DND-41 (cell line): ENCODE measurements around the gene TMEM63B.

ENCODE experiments used
- EZH2 ChIP-seq: IDR thresholded peaks from 3 replicates; pipeline ENCODE4 v1.6.1; 2012; ENCODE audit warnings: borderline replicate concordance, low read depth, mild to moderate bottlenecking, moderate library complexity, low read length, inconsistent platforms; ENCODE audit not compliant: severe bottlenecking
- TF ChIP-seq, protein P1 (sequence below): IDR thresholded peaks from 2 replicates; pipeline ENCODE4 v1.5.1; 2012; ENCODE audit warnings: borderline replicate concordance, low read length, moderate library complexity, mild to moderate bottlenecking; ENCODE audit not compliant: poor library complexity, severe bottlenecking; ENCODE audit errors: extremely low read depth

DNA sequence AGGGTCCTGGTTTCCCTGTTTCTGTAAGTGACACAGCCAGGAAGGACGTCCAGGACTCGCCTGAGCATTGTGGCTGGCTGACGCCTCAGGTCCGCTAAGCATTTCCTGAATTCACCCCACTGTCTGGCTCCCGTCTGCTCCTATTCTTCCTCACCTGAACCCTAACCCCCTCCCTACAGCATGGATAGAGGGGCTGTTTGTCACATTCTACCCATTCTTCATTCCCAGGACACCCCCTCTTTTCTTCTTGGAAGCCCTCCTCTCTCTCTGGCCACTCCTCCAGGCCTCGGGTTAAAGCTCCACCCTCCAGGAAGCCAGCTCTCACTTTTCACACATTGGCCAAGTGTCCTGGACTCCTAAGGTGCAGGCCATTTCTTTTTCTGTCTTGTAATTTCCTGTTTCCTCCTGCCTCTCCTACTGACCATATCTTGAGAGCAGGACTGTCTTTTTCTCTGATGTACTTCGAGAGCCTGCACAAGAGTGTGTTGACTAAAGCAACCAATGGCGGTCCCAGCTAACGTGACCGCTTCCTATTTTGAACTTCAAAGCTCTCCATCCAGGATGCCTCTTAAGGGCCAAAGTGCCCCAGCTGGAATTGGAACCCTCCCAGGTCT lies 65.2 kb downstream of the TMEM63B start:
- TF ChIP-seq, protein P1, sequence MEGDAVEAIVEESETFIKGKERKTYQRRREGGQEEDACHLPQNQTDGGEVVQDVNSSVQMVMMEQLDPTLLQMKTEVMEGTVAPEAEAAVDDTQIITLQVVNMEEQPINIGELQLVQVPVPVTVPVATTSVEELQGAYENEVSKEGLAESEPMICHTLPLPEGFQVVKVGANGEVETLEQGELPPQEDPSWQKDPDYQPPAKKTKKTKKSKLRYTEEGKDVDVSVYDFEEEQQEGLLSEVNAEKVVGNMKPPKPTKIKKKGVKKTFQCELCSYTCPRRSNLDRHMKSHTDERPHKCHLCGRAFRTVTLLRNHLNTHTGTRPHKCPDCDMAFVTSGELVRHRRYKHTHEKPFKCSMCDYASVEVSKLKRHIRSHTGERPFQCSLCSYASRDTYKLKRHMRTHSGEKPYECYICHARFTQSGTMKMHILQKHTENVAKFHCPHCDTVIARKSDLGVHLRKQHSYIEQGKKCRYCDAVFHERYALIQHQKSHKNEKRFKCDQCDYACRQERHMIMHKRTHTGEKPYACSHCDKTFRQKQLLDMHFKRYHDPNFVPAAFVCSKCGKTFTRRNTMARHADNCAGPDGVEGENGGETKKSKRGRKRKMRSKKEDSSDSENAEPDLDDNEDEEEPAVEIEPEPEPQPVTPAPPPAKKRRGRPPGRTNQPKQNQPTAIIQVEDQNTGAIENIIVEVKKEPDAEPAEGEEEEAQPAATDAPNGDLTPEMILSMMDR = no peak
- TF ChIP-seq EZH2 = no peak
